ENCODE measurements around the gene TAS2R38. TPM values are rescaled to one million over a fixed set of nuclear protein-coding genes. Genes with fewer than 3 reads are reported as not detected.

The TAS2R38 gene
- not detected for polyA plus RNA-seq

DNA sequence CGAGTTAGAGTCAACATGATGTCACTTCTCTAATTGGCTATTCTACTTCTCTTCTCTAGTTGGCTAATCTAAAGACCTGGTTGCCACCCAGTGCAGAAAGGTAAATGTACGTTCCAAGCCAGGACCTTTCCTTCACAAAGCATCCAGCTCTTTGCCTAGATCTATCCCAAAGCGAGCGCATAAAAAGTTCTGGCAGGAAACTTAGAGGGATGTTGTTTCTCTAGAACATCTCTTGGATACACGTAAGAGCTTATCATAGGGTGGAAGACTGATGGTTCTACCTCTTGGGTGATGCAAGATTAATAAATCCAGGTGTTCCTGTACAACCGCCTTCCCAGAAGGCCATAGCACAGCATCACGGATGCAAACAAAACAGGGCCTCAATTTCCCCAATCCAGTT, at the start of gene TAS2R38:
TAS2R38 (minus strand) TSS at position 101 of the 400 bp plus-strand sequence; CDS start at position 17, 84 bp downstream.
- Histone ChIP-seq H3K4me1 (ENCODE audit: control insufficient read depth in 2 of 2, insufficient read depth in 2 of 2, low read length in 1 of 2) (no peaks in the 10 kb centered on the region), H3K27ac (ENCODE audit: low read depth in 2 of 2, low read length in 1 of 2) (no peak within 1 kb of the TSS), H3K9me3 (ENCODE audit: control insufficient read depth in 2 of 2, insufficient read depth in 1 of 2, low read depth in 1 of 2, low read length in 1 of 2) (no peaks in the 10 kb centered on the region), H3K27me3 (ENCODE audit: control insufficient read depth in 1 of 2, insufficient read depth in 2 of 2, low read length in 2 of 2) (no peaks in the 10 kb centered on the region), H3K36me3 (ENCODE audit: control insufficient read depth in 2 of 2, insufficient read depth in 2 of 2, low read length in 1 of 2) (no peaks in the 10 kb centered on the region), H3K4me3 (ENCODE audit: low read depth in 1 of 2, low read length in 2 of 2) (no peak within 1 kb of the TSS)
- 88% methylated on average over 7 of the region's 7 CpGs for WGBS, 2 donors

GRCh38 chr7:142018154-142018553, 44.6 kb upstream of the TAS2R38 start:
- Histone ChIP-seq H3K4me3 (ENCODE audit: low read depth in 1 of 2, low read length in 2 of 2) (no peak overlapping the region), H3K27me3 (ENCODE audit: control insufficient read depth in 1 of 2, insufficient read depth in 2 of 2, low read length in 2 of 2) (no peaks in the 10 kb centered on the region), H3K27ac (ENCODE audit: low read depth in 2 of 2, low read length in 1 of 2) (no peak overlapping the region), H3K36me3 (ENCODE audit: control insufficient read depth in 2 of 2, insufficient read depth in 2 of 2, low read length in 1 of 2) (no peaks in the 10 kb centered on the region), H3K4me1 (ENCODE audit: control insufficient read depth in 2 of 2, insufficient read depth in 2 of 2, low read length in 1 of 2) (no peaks in the 10 kb centered on the region), H3K9me3 (ENCODE audit: control insufficient read depth in 2 of 2, insufficient read depth in 1 of 2, low read depth in 1 of 2, low read length in 1 of 2) (no peaks in the 10 kb centered on the region)
- 55 to 59% methylated on average over 2 of the region's 2 CpGs for WGBS, 2 donors

- Histone ChIP-seq H3K4me1 (ENCODE audit: control insufficient read depth in 2 of 2, insufficient read depth in 2 of 2, low read length in 1 of 2) (no peaks in the 10 kb centered on the region), H3K4me3 (ENCODE audit: low read depth in 1 of 2, low read length in 2 of 2) (no peak overlapping the region), H3K36me3 (ENCODE audit: control insufficient read depth in 2 of 2, insufficient read depth in 2 of 2, low read length in 1 of 2) (no peaks in the 10 kb centered on the region), H3K27me3 (ENCODE audit: control insufficient read depth in 1 of 2, insufficient read depth in 2 of 2, low read length in 2 of 2) (no peaks in the 10 kb centered on the region), H3K27ac (ENCODE audit: low read depth in 2 of 2, low read length in 1 of 2) (no peak overlapping the region), H3K9me3 (ENCODE audit: control insufficient read depth in 2 of 2, insufficient read depth in 1 of 2, low read depth in 1 of 2, low read length in 1 of 2) (no peaks in the 10 kb centered on the region)
- WGBS, 2 donors, result 70 to 77% methylated on average over 3 of the region's 3 CpGs
Observed at GRCh38 chr7:142017451-142017850, 43.9 kb upstream of the TAS2R38 start.

DNA sequence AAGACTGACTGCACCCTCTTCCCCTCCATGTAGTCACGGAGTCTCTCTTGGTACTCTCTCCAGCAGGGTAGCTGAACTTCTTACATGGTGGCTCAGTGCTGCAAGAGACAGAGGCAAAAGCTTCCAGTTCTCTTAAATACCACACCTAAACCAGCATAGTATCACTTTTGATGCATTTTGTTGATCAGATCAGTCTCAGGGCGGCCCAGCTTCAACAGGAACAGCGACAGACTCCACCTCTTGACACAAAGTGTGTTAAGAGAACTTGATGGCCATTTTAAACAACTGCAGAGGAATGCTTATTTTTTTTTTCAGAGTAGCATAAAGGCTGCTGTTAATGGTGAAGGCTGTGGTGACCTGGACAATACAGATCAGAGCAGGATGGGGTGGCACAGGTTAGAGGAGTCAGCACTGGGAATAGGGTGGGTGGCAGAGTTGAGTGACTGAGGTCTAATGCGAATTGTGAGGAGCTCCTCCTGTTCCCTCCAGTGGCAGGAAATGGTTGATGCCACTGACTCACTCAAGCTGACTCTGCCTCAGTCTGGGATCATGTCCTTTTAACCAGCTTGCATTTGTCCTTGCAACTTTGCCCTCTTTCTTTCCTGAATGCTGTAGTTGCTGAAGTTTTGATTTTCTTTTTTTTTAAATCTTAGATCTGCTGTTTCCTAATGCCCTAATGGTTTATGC, 39.4 kb upstream of the TAS2R38 start:
- Histone ChIP-seq H3K27me3 (ENCODE audit: control insufficient read depth in 1 of 2, insufficient read depth in 2 of 2, low read length in 2 of 2) (no peaks in the 10 kb centered on the region), H3K4me1 (ENCODE audit: control insufficient read depth in 2 of 2, insufficient read depth in 2 of 2, low read length in 1 of 2) (no peaks in the 10 kb centered on the region), H3K36me3 (ENCODE audit: control insufficient read depth in 2 of 2, insufficient read depth in 2 of 2, low read length in 1 of 2) (no peaks in the 10 kb centered on the region), H3K27ac (ENCODE audit: low read depth in 2 of 2, low read length in 1 of 2) (no peak overlapping the region), H3K4me3 (ENCODE audit: low read depth in 1 of 2, low read length in 2 of 2) (no peak overlapping the region), H3K9me3 (ENCODE audit: control insufficient read depth in 2 of 2, insufficient read depth in 1 of 2, low read depth in 1 of 2, low read length in 1 of 2) (no peaks in the 10 kb centered on the region)
- 75 to 79% methylated on average over 4 of the region's 4 CpGs for WGBS, 2 donors

- no peak overlapping the region for H3K4me3 ChIP-seq (ENCODE audit: low read depth in 1 of 2, low read length in 2 of 2)
- H3K27ac ChIP-seq (ENCODE audit: low read depth in 2 of 2, low read length in 1 of 2), result no peak overlapping the region
- H3K9me3 ChIP-seq (ENCODE audit: control insufficient read depth in 2 of 2, insufficient read depth in 1 of 2, low read depth in 1 of 2, low read length in 1 of 2), result no peaks in the 10 kb centered on the region
- H3K4me1 ChIP-seq (ENCODE audit: control insufficient read depth in 2 of 2, insufficient read depth in 2 of 2, low read length in 1 of 2), result no peaks in the 10 kb centered on the region
- H3K36me3 ChIP-seq (ENCODE audit: control insufficient read depth in 2 of 2, insufficient read depth in 2 of 2, low read length in 1 of 2), result no peaks in the 10 kb centered on the region
- no peaks in the 10 kb centered on the region for H3K27me3 ChIP-seq (ENCODE audit: control insufficient read depth in 1 of 2, insufficient read depth in 2 of 2, low read length in 2 of 2)
- WGBS, 2 donors, result 39 to 47% methylated on average over 3 of the region's 3 CpGs
Observed at GRCh38 chr7:142010952-142011548, 37.5 kb upstream of the TAS2R38 start.

DNA sequence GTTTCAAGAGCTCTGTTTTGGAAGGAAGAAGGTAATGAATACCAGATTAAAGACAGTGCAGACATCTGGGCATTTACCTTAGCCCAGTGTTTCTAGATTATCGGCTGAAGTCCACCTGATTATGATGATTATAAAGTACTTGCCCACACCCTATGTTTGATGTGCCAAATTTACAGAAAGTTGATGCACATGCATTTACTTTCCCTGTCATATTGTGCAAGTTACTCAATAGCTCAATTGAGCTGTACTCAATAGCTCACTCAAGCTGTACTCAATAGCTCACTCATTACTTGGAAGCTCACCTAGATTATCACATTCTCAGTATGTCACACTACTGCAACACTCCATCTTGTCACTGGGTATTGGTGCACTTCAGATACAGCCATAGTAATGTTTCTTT, 35.6 kb upstream of the TAS2R38 start:
- WGBS, 2 donors, result 92 to 95% methylated on average over 1 of the region's 1 CpG
- no peak overlapping the region for H3K27ac ChIP-seq (ENCODE audit: low read depth in 2 of 2, low read length in 1 of 2)
- H3K9me3 ChIP-seq (ENCODE audit: control insufficient read depth in 2 of 2, insufficient read depth in 1 of 2, low read depth in 1 of 2, low read length in 1 of 2), result no peaks in the 10 kb centered on the region
- no peaks in the 10 kb centered on the region for H3K27me3 ChIP-seq (ENCODE audit: control insufficient read depth in 1 of 2, insufficient read depth in 2 of 2, low read length in 2 of 2)
- no peaks in the 10 kb centered on the region for H3K36me3 ChIP-seq (ENCODE audit: control insufficient read depth in 2 of 2, insufficient read depth in 2 of 2, low read length in 1 of 2)
- H3K4me1 ChIP-seq (ENCODE audit: control insufficient read depth in 2 of 2, insufficient read depth in 2 of 2, low read length in 1 of 2), result no peaks in the 10 kb centered on the region
- no peak overlapping the region for H3K4me3 ChIP-seq (ENCODE audit: low read depth in 1 of 2, low read length in 2 of 2)

GRCh38 chr7:142006577-142006976, 33.0 kb upstream of the TAS2R38 start:
- 89 to 94% methylated on average over 2 of the region's 2 CpGs for WGBS, 2 donors
- Histone ChIP-seq H3K4me1 (ENCODE audit: control insufficient read depth in 2 of 2, insufficient read depth in 2 of 2, low read length in 1 of 2) (no peaks in the 10 kb centered on the region), H3K36me3 (ENCODE audit: control insufficient read depth in 2 of 2, insufficient read depth in 2 of 2, low read length in 1 of 2) (no peaks in the 10 kb centered on the region), H3K27me3 (ENCODE audit: control insufficient read depth in 1 of 2, insufficient read depth in 2 of 2, low read length in 2 of 2) (no peaks in the 10 kb centered on the region), H3K27ac (ENCODE audit: low read depth in 2 of 2, low read length in 1 of 2) (no peak overlapping the region), H3K9me3 (ENCODE audit: control insufficient read depth in 2 of 2, insufficient read depth in 1 of 2, low read depth in 1 of 2, low read length in 1 of 2) (no peaks in the 10 kb centered on the region), H3K4me3 (ENCODE audit: low read depth in 1 of 2, low read length in 2 of 2) (no peak overlapping the region)

DNA sequence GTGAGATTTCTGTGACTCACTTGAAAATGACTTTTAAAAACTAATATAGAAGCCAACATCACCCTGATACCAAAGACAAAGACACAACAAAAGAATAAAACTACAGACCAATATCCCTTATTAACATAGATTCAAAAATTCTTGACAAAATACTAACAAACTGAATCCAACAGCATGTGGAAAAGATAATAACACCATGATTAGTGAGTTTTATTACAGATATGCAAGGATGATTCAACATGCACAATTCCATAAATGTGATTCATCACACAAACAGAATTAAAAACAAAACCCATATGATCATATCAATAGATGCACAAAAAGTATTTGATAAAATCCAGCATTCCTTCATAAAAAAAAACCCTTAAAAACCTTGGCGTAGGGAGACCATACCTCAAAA, 28.6 kb upstream of the TAS2R38 start:
- no peaks in the 10 kb centered on the region for H3K4me1 ChIP-seq (ENCODE audit: control insufficient read depth in 2 of 2, insufficient read depth in 2 of 2, low read length in 1 of 2)
- no peak overlapping the region for H3K27ac ChIP-seq (ENCODE audit: low read depth in 2 of 2, low read length in 1 of 2)
- no peaks in the 10 kb centered on the region for H3K27me3 ChIP-seq (ENCODE audit: control insufficient read depth in 1 of 2, insufficient read depth in 2 of 2, low read length in 2 of 2)
- 88 to 92% methylated on average over 1 of the region's 1 CpG for WGBS, 2 donors
- H3K9me3 ChIP-seq (ENCODE audit: control insufficient read depth in 2 of 2, insufficient read depth in 1 of 2, low read depth in 1 of 2, low read length in 1 of 2), result no peaks in the 10 kb centered on the region
- H3K4me3 ChIP-seq (ENCODE audit: low read depth in 1 of 2, low read length in 2 of 2), result no peak overlapping the region
- no peaks in the 10 kb centered on the region for H3K36me3 ChIP-seq (ENCODE audit: control insufficient read depth in 2 of 2, insufficient read depth in 2 of 2, low read length in 1 of 2)

GRCh38 chr7:142001163-142001874, 27.7 kb upstream of the TAS2R38 start:
- Histone ChIP-seq H3K4me3 (ENCODE audit: low read depth in 1 of 2, low read length in 2 of 2) (no peak overlapping the region), H3K27me3 (ENCODE audit: control insufficient read depth in 1 of 2, insufficient read depth in 2 of 2, low read length in 2 of 2) (no peaks in the 10 kb centered on the region), H3K9me3 (ENCODE audit: control insufficient read depth in 2 of 2, insufficient read depth in 1 of 2, low read depth in 1 of 2, low read length in 1 of 2) (no peaks in the 10 kb centered on the region), H3K27ac (ENCODE audit: low read depth in 2 of 2, low read length in 1 of 2) (no peak overlapping the region), H3K36me3 (ENCODE audit: control insufficient read depth in 2 of 2, insufficient read depth in 2 of 2, low read length in 1 of 2) (no peaks in the 10 kb centered on the region), H3K4me1 (ENCODE audit: control insufficient read depth in 2 of 2, insufficient read depth in 2 of 2, low read length in 1 of 2) (no peaks in the 10 kb centered on the region)
- 66 to 72% methylated on average over 4 of the region's 4 CpGs for WGBS, 2 donors
